ENCODE results near the gene C8G. TPM values are rescaled to one million over a fixed set of nuclear protein-coding genes. Genes with fewer than 3 reads are reported as not detected.

Gene C8G
- total and polyA plus RNA-seq, 9 of the 15 experiments (the other 6 are each of a cell fraction or from before 2014, with no cell fraction given), result 0.35 to 5.9 (median 2.7) TPM; not detected in 2

DNA sequence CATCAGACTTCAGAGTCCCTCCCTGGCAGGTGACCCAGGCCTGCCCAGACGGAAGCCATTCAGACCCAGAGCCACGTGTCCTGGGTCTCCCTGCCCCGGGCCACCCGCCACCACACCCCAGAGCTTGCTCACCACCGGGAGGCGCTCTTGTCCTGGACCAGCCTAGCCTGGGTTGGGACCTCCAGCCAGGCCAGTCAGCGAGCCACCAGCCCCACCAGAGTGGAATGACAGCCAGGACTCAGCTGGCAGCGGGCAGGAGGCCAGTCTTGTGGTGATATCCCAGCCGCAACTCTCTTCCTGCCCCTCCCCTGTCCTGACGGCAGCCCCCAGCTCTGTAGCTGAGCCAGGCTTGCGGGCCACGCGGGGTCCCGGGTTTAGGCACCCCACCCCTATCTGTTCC is 30.6 kb downstream of the C8G start (continued):
- TF ChIP-seq USF1 (CRISPR knock-in tag; IDR thresholded peaks at IDR 0.05), result peak; percentile 57; the same call in 1 of the 2 replicates
- TF ChIP-seq ZNF609 (CRISPR knock-in tag; IDR thresholded peaks at IDR 0.05; ENCODE audit: borderline replicate concordance), result no peak
- TF ChIP-seq GABPB1 (CRISPR knock-in tag; IDR thresholded peaks at IDR 0.05), result no peak
- no peak for TF ChIP-seq ZNF780A (CRISPR knock-in tag; IDR thresholded peaks at IDR 0.05)
- TF ChIP-seq, protein P1, sequence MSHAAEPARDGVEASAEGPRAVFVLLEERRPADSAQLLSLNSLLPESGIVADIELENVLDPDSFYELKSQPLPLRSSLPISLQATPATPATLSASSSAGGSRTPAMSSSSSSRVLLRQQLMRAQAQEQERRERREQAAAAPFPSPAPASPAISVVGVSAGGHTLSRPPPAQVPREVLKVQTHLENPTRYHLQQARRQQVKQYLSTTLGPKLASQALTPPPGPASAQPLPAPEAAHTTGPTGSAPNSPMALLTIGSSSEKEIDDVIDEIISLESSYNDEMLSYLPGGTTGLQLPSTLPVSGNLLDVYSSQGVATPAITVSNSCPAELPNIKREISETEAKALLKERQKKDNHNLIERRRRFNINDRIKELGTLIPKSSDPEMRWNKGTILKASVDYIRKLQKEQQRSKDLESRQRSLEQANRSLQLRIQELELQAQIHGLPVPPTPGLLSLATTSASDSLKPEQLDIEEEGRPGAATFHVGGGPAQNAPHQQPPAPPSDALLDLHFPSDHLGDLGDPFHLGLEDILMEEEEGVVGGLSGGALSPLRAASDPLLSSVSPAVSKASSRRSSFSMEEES (CRISPR knock-in tag; IDR thresholded peaks at IDR 0.05), result no peak
- no peak for TF ChIP-seq BACH1 (tag; IDR thresholded peaks at IDR 0.05)
- no peak for TF ChIP-seq PCBP2 (IDR thresholded peaks at IDR 0.05; ENCODE audit: low read depth, low read length, poor library complexity, severe bottlenecking)
- TF ChIP-seq ZBTB7A (IDR thresholded peaks at IDR 0.05; ENCODE audit: borderline replicate concordance, control insufficient read depth, low read depth, low read length), result peak; percentile 56; the same call in 1 of the 2 replicates
- peak; percentile 48; the same call in 1 of the 2 replicates for TF ChIP-seq L3MBTL2 (IDR thresholded peaks at IDR 0.05)
- TF ChIP-seq, protein P2, sequence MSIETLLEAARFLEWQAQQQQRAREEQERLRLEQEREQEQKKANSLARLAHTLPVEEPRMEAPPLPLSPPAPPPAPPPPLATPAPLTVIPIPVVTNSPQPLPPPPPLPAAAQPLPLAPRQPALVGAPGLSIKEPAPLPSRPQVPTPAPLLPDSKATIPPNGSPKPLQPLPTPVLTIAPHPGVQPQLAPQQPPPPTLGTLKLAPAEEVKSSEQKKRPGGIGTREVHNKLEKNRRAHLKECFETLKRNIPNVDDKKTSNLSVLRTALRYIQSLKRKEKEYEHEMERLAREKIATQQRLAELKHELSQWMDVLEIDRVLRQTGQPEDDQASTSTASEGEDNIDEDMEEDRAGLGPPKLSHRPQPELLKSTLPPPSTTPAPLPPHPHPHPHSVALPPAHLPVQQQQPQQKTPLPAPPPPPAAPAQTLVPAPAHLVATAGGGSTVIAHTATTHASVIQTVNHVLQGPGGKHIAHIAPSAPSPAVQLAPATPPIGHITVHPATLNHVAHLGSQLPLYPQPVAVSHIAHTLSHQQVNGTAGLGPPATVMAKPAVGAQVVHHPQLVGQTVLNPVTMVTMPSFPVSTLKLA (conservative IDR thresholded peaks at IDR 0.05), result peak in 1 of 2 experiments; percentile 50; a peak in 1 of 4 replicates
- no peak for TF ChIP-seq PYGO2 (tag; IDR thresholded peaks at IDR 0.05)
- no peak for TF ChIP-seq POLR3A (IDR thresholded peaks at IDR 0.05; ENCODE audit: borderline replicate concordance, extremely low read depth, insufficient read depth, insufficient read length)
- no peak for TF ChIP-seq ZNF586 (CRISPR knock-in tag; conservative IDR thresholded peaks at IDR 0.05)
- TF ChIP-seq XRCC4 (IDR thresholded peaks at IDR 0.05; ENCODE audit: extremely low read depth, insufficient read depth, insufficient read length), result no peak
- no peak for TF ChIP-seq SETDB1 (IDR thresholded peaks at IDR 0.05; ENCODE audit: low read length)
- no peak for TF ChIP-seq ARID2 (IDR thresholded peaks at IDR 0.05)
- TF ChIP-seq, protein P3, sequence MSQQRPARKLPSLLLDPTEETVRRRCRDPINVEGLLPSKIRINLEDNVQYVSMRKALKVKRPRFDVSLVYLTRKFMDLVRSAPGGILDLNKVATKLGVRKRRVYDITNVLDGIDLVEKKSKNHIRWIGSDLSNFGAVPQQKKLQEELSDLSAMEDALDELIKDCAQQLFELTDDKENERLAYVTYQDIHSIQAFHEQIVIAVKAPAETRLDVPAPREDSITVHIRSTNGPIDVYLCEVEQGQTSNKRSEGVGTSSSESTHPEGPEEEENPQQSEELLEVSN (IDR thresholded peaks at IDR 0.05; ENCODE audit: borderline replicate concordance in 1 of 2, extremely low read depth in 1 of 2, insufficient read depth in 1 of 2, insufficient read length in 1 of 2, low read depth in 1 of 2, low read length in 1 of 2, poor library complexity in 1 of 2, severe bottlenecking in 1 of 2), result peak in 1 of 2 experiments; percentile 40
- TF ChIP-seq ZNF3 (CRISPR knock-in tag; IDR thresholded peaks at IDR 0.05), result no peak
